Measurements from ENCODE around the gene CAND1. TPM values are rescaled to one million over a fixed set of nuclear protein-coding genes. Genes with fewer than 3 reads are reported as not detected.

CAND1 gene
- total and polyA plus RNA-seq, 2 of the 8 experiments (the other 6 are each of a cell fraction or from before 2014, with no cell fraction given), result 39.4 to 271 TPM

- no peak overlapping the region for H3K56ac ChIP-seq (replicated peaks; ENCODE audit: insufficient read length, low read depth, low read length)
- no peak overlapping the region for H2BK15ac ChIP-seq (ENCODE audit: low read length)
- no peaks in the 10 kb centered on the region; a peak in 1 of 7 replicates for H3K4me1 ChIP-seq (replicated peaks in 1 of 4; ENCODE audit: control insufficient read depth in 3 of 4, insufficient read depth in 4 of 4, low read length in 3 of 4)
- H2BK5ac ChIP-seq (ENCODE audit: low read depth, low read length), result no peak overlapping the region
- no peaks in the 10 kb centered on the region for H3K79me2 ChIP-seq (ENCODE audit: control insufficient read depth in 1 of 2, insufficient read depth in 2 of 2, low read length in 2 of 2)
- H3K23me2 ChIP-seq (ENCODE audit: low read depth, low read length), result peaks cover 2% of the 10 kb centered on the region; the same call in 1 of the 2 replicates
- H3K27me3 ChIP-seq (replicated peaks in 1 of 4; ENCODE audit: control insufficient read depth in 3 of 4, extremely low read depth in 1 of 4, insufficient read depth in 3 of 4, low read length in 3 of 4), result no peaks in the 10 kb centered on the region
- no peak overlapping the region for H3K4me3 ChIP-seq (ENCODE audit: extremely low read depth in 1 of 4, insufficient read depth in 2 of 4, low read depth in 3 of 4, low read length in 4 of 4)
- H2AFZ ChIP-seq (ENCODE audit: low read length), result no peak overlapping the region
- no peak overlapping the region for H3K14ac ChIP-seq (ENCODE audit: insufficient read length)
- H2BK12ac ChIP-seq (ENCODE audit: low read depth, low read length), result no peak overlapping the region
- FAIRE-seq (no peak), DNase-seq (ENCODE audit: low read depth in 1 of 2, low spot score in 2 of 2) (no peak)
- no peak overlapping the region for H3K9ac ChIP-seq (replicated peaks in 1 of 4; ENCODE audit: extremely low read depth in 1 of 4, low read depth in 3 of 4, low read length in 3 of 4)
- no peak overlapping the region for H3K4me2 ChIP-seq (ENCODE audit: insufficient read depth in 1 of 2, low read depth in 2 of 2, low read length in 2 of 2)
- H4K5ac ChIP-seq (ENCODE audit: insufficient read length, low read depth, low read length), result no peak overlapping the region
- no peak overlapping the region for H4K91ac ChIP-seq (replicated peaks; ENCODE audit: insufficient read length, low read length)
- H3K27ac ChIP-seq (ENCODE audit: low read depth, low read length), result no peak overlapping the region
- H2BK20ac ChIP-seq (ENCODE audit: low read length), result no peak overlapping the region
- H4K8ac ChIP-seq (ENCODE audit: extremely low read depth, insufficient read depth, low read length), result no peak overlapping the region
- H3K23ac ChIP-seq (ENCODE audit: insufficient read length), result no peak overlapping the region
- no peaks in the 10 kb centered on the region for H3K36me3 ChIP-seq (ENCODE audit: control insufficient read depth in 2 of 4, insufficient read depth in 4 of 4, low read length in 3 of 4)
- H3K79me1 ChIP-seq (ENCODE audit: low read depth, low read length), result no peaks in the 10 kb centered on the region
- no peaks in the 10 kb centered on the region for H3K9me3 ChIP-seq (ENCODE audit: insufficient read depth in 2 of 2, low read depth in 1 of 2, low read length in 1 of 2)
- CTCF ChIA-PET (ENCODE audit: partially characterized antibody), result interaction anchor here (0.7 to 1.6 kb wide), 2 partner anchors 61 to 88 kb away, joined by 3 to 6 read pairs; no protein-coding TSS in a partner anchor
- 85% methylated on average over 2 of the region's 2 CpGs; no CpG with 5 or more reads in 1 of the 2 experiments for WGBS, 2 experiments (ENCODE audit: extremely low coverage in 1 of 2, insufficient coverage in 1 of 2, insufficient read length in 1 of 2, insufficient replicate concordance in 2 of 2, low coverage in 1 of 2, low lambda C conversion rate in 2 of 2, missing lambda C conversion rate in 1 of 2)
- no peaks in the 10 kb centered on the region for H4K20me1 ChIP-seq (replicated peaks in 1 of 2; ENCODE audit: control insufficient read depth in 1 of 2, insufficient read depth in 2 of 2, low read length in 2 of 2)
- no peak overlapping the region for H2AK5ac ChIP-seq (ENCODE audit: low read depth, low read length)
- H3K18ac ChIP-seq (ENCODE audit: extremely low read depth, low read length), result no peak overlapping the region
- POLR2A ChIA-PET (ENCODE audit: partially characterized antibody), result interaction anchor here (0.9 to 1.3 kb wide), 2 partner anchors 8 to 84 kb away, joined by 3 to 4 read pairs; partner anchors contain the start of gene CAND1
- no peak overlapping the region for H3K4ac ChIP-seq (replicated peaks; ENCODE audit: insufficient read length, low read depth, low read length)
- no peak overlapping the region for H2BK120ac ChIP-seq (replicated peaks; ENCODE audit: low read depth, low read length)
- TF ChIP-seq CBX8 (IDR thresholded peaks at IDR 0.05; ENCODE audit: borderline replicate concordance, low read depth, low read length), result no peak
- TF ChIP-seq CTCF (IDR thresholded peaks at IDR 0.05; ENCODE audit: control extremely low read depth in 1 of 3, insufficient read depth in 1 of 3, low read depth in 1 of 3, low read length in 3 of 3), result no peak
- no peak for TF ChIP-seq SRF (IDR thresholded peaks at IDR 0.05; ENCODE audit: low read depth, low read length)
- TF ChIP-seq RBBP5 (IDR thresholded peaks at IDR 0.05; ENCODE audit: borderline replicate concordance, low read depth, low read length), result no peak
- no peak for TF ChIP-seq YY1 (IDR thresholded peaks at IDR 0.05; ENCODE audit: low read depth, low read length)
- no peak for TF ChIP-seq SP1 (IDR thresholded peaks at IDR 0.05; ENCODE audit: low read depth, low read length)
- TF ChIP-seq USF2 (IDR thresholded peaks at IDR 0.05; ENCODE audit: low read length), result no peak
- no peak for TF ChIP-seq BRCA1 (IDR thresholded peaks at IDR 0.05; ENCODE audit: low read depth, low read length)
- TF ChIP-seq EP300 (IDR thresholded peaks at IDR 0.05; ENCODE audit: borderline replicate concordance in 1 of 2, low read depth in 2 of 2, low read length in 2 of 2), result no peak
- no peak for TF ChIP-seq RXRA (IDR thresholded peaks at IDR 0.05; ENCODE audit: insufficient read depth, low read depth, low read length)
- no peak for TF ChIP-seq TAF1 (IDR thresholded peaks at IDR 0.05; ENCODE audit: low read depth, low read length)
Observed at GRCh38 chr12:67352682-67353081, 83.5 kb downstream of the CAND1 start.
